IPS-NIHi7 (cell line): ENCODE results near the gene ADGRF5.
A peak's percentile ranks its signal among the peaks of the same experiment; 100 is the strongest.
"Not testable (repeated sequence)": the region's sequence is repeated elsewhere in the genome, so short reads cannot be mapped to it uniquely, and the experiment has no call there.

Source experiments
- DNase-seq: peaks from one replicate; pipeline ENCODE4 v3.0.0; 2012; ENCODE audit warnings: mixed read lengths; ENCODE audit errors: extremely low spot score

Gene ADGRF5

GRCh38 chr6:46891252-46891795, 30.4 kb downstream of the ADGRF5 start:
- no peak for DNase-seq

- DNase-seq = no peak
These were observed 33.2 kb downstream of the ADGRF5 start for GRCh38 chr6:46888578-46888977.

GRCh38 chr6:46888031-46888430, 33.7 kb downstream of the ADGRF5 start:
- no peak for DNase-seq

GRCh38 chr6:46882645-46883044, 39.1 kb downstream of the ADGRF5 start:
- DNase-seq = no peak

- no peak for DNase-seq
These were observed 42.7 kb downstream of the ADGRF5 start for GRCh38 chr6:46879003-46879402.

- DNase-seq = peak; percentile 56
These were observed 45.6 kb downstream of the ADGRF5 start for GRCh38 chr6:46876126-46876525.

GRCh38 chr6:46867411-46867810, 54.3 kb downstream of the ADGRF5 start:
- DNase-seq = no peak

GRCh38 chr6:46865221-46865620, 56.5 kb downstream of the ADGRF5 start:
- DNase-seq = no peak

GRCh38 chr6:46863791-46864190, 57.9 kb downstream of the ADGRF5 start:
- no peak for DNase-seq

GRCh38 chr6:46862381-46862780, 59.4 kb downstream of the ADGRF5 start:
- peak; percentile 26 for DNase-seq

- not testable (repeated sequence) for DNase-seq
These were observed 65.8 kb downstream of the ADGRF5 start for GRCh38 chr6:46855966-46856365.

GRCh38 chr6:46851576-46851975, 70.2 kb downstream of the ADGRF5 start:
- not testable (repeated sequence) for DNase-seq

- no peak for DNase-seq
These were observed 70.9 kb downstream of the ADGRF5 start for GRCh38 chr6:46850792-46851191.

GRCh38 chr6:46849361-46849690, 72.4 kb downstream of the ADGRF5 start:
- no peak for DNase-seq

GRCh38 chr6:46848684-46849360, 72.9 kb downstream of the ADGRF5 start:
- peak; percentile 87 for DNase-seq

- no peak for DNase-seq
These were observed 76.6 kb downstream of the ADGRF5 start for GRCh38 chr6:46845126-46845525.

GRCh38 chr6:46842252-46842846, 79.4 kb downstream of the ADGRF5 start:
- DNase-seq = not testable (repeated sequence)

GRCh38 chr6:46838033-46838432, 83.7 kb downstream of the ADGRF5 start:
- DNase-seq = no peak

- DNase-seq = not testable (repeated sequence)
These were observed 86.7 kb downstream of the ADGRF5 start for GRCh38 chr6:46834991-46835390.

GRCh38 chr6:46834257-46834916, 87.4 kb downstream of the ADGRF5 start:
- not testable (repeated sequence) for DNase-seq

GRCh38 chr6:46832816-46833215, 88.9 kb downstream of the ADGRF5 start:
- DNase-seq = no peak

GRCh38 chr6:46828939-46829338, 92.8 kb downstream of the ADGRF5 start:
- no peak for DNase-seq

- DNase-seq = no peak
These were observed 100.3 kb downstream of the ADGRF5 start for GRCh38 chr6:46821458-46821881.
